RWPE1 (cell line): Measurements from ENCODE around the gene DDIT4.

Source experiments
- CTCF ChIA-PET: fragments of 350-600 bp; sonication (Branson Sonifier 250); formaldehyde crosslinking; extraction: SDS; loops from one replicate; lab custom pipeline; 2021; lab: Yijun Ruan, JAX
- POLR2A ChIA-PET: fragments of 400-600 bp; formaldehyde crosslinking; extraction: SDS; loops from one replicate; lab custom pipeline; 2020; ENCODE audit warnings: antibody characterized with exemption; ENCODE audit not compliant: low non-redundant PET; lab: Yijun Ruan, JAX
- DNase-seq: peaks from one replicate; pipeline ENCODE4 v3.0.0; 2012; ENCODE audit warnings: low spot score
- H3K27ac ChIP-seq: fragments of 450-650 bp; 2 replicates; pipeline ENCODE4 v1.5.1; 2017
- TF ChIP-seq, protein P1 (sequence below): fragments of 450-650 bp; conservative IDR thresholded peaks from 2 replicates; pipeline ENCODE4 v1.5.1; 2017; ENCODE audit warnings: low read depth, mild to moderate bottlenecking

Gene DDIT4

GRCh38 chr10:72308320-72308987, 34.7 kb downstream of the DDIT4 start:
- TF ChIP-seq, protein P1, sequence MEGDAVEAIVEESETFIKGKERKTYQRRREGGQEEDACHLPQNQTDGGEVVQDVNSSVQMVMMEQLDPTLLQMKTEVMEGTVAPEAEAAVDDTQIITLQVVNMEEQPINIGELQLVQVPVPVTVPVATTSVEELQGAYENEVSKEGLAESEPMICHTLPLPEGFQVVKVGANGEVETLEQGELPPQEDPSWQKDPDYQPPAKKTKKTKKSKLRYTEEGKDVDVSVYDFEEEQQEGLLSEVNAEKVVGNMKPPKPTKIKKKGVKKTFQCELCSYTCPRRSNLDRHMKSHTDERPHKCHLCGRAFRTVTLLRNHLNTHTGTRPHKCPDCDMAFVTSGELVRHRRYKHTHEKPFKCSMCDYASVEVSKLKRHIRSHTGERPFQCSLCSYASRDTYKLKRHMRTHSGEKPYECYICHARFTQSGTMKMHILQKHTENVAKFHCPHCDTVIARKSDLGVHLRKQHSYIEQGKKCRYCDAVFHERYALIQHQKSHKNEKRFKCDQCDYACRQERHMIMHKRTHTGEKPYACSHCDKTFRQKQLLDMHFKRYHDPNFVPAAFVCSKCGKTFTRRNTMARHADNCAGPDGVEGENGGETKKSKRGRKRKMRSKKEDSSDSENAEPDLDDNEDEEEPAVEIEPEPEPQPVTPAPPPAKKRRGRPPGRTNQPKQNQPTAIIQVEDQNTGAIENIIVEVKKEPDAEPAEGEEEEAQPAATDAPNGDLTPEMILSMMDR, result no peak
- CTCF ChIA-PET, result interaction anchor here (0.6 to 1.0 kb wide), 3 partner anchors 8 to 31 kb away, joined by 3 read pairs; no protein-coding TSS in a partner anchor
- POLR2A ChIA-PET, result interaction anchor here (0.6 to 1.3 kb wide), 5 partner anchors 10 to 23 kb away, joined by 3 to 8 read pairs (median 4); no protein-coding TSS in a partner anchor
- no peak for DNase-seq
- H3K27ac ChIP-seq, result peak overlapping the region; percentile 77

DNA sequence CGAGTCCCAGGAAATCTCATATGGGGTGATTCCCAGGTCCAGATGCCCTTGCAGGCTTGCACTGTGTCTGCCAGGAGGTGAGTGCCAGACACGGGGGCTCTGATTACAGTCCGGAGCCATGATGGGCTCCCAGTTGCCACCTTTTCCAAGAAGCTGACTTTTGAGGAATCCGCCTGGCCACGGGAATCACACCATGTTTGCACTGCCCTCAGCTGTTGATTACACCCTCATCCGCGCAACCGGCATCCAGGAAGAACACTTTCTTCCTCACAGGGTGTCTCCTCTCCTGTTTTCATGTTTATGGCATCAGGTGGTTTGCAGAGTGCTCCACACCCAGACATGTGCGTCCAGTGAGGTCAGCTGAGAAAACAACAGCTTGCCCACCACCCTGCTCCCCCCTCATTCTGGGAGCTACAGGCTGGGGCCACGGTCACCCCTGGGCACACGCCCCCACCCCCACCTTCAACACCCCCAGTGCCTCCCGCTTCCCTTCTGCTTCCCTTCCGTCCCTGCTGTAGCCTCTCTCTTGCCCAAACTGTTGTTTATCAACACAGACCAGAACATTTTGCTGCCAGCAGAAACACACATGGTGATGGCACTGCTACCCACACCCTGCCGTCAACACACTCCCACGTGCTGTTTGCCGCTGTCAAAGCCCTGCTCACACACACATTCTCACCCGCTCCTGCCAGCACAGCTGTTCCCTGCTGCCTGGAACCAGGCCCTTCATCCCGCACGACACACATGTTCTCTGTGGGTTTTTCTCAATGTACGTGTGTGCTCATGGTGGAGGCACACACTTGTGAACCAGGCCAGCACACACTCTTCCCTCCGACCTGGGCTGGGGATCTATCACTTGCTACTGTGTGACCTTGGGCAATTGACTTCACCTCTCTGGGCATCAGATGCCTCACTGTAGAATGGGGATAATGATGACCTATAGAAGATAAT, 35.8 kb downstream of the DDIT4 start:
- ChIA-PET POLR2A (interaction anchor here (1.3 kb wide), 1 partner anchor 12 kb away, joined by 8 read pairs; no protein-coding TSS in a partner anchor), CTCF (interaction anchor here (0.5 kb wide), 1 partner anchor 185 kb away, joined by 4 read pairs; no protein-coding TSS in a partner anchor)
- H3K27ac ChIP-seq, result peak overlapping the region; percentile 77
- no peak for DNase-seq
- TF ChIP-seq, protein P1, result no peak

DNA sequence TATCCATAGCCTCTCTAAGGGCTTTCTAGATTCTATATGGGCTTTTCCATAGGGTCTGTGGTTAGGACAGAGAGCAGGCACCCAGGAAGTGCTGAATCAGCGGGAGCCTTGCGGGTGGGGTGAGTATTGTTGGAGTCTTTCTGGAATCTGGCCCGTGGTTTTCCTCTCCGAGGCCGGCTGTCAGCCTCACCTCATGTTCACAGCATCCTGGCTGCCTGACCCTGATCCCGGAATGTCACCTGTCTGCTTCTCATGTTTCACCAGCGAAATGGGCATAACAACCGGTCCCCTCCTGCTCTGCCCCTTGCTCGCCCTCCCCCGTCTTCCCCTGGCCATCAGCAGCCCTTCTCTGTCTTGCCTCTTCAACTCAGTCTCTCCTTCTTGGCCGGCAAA, 36.5 kb downstream of the DDIT4 start:
- TF ChIP-seq, protein P1, result no peak
- peak overlapping the region; percentile 77 for H3K27ac ChIP-seq
- ChIA-PET CTCF (no interaction called here), POLR2A (no interaction called here)
- peak; percentile 53 for DNase-seq

- CTCF ChIA-PET, result no interaction called here
- DNase-seq, result no peak
- peak overlapping the region; percentile 77 for H3K27ac ChIP-seq
- TF ChIP-seq, protein P1, result no peak
- POLR2A ChIA-PET, result no interaction called here
These were observed 36.9 kb downstream of the DDIT4 start for GRCh38 chr10:72310636-72311035.

GRCh38 chr10:72311667-72312066, 37.9 kb downstream of the DDIT4 start:
- TF ChIP-seq, protein P1, result no peak
- CTCF ChIA-PET, result interaction anchor here (0.8 kb wide), 1 partner anchor 18 kb away, joined by 3 read pairs; no protein-coding TSS in a partner anchor
- H3K27ac ChIP-seq, result no peak overlapping the region
- POLR2A ChIA-PET, result interaction anchor here (0.5 to 0.9 kb wide), 2 partner anchors 40 to 58 kb away, joined by 3 to 4 read pairs; no protein-coding TSS in a partner anchor
- no peak for DNase-seq
